GM18858 (cell line): Measurements from ENCODE around the gene ITGB2.

Source experiments
- ATAC-seq: cut with Tn5 transposase; IDR thresholded peaks from one replicate; pipeline ENCODE4 v1.9.1; 2021; ENCODE audit not compliant: unreplicated experiment

Gene ITGB2

DNA sequence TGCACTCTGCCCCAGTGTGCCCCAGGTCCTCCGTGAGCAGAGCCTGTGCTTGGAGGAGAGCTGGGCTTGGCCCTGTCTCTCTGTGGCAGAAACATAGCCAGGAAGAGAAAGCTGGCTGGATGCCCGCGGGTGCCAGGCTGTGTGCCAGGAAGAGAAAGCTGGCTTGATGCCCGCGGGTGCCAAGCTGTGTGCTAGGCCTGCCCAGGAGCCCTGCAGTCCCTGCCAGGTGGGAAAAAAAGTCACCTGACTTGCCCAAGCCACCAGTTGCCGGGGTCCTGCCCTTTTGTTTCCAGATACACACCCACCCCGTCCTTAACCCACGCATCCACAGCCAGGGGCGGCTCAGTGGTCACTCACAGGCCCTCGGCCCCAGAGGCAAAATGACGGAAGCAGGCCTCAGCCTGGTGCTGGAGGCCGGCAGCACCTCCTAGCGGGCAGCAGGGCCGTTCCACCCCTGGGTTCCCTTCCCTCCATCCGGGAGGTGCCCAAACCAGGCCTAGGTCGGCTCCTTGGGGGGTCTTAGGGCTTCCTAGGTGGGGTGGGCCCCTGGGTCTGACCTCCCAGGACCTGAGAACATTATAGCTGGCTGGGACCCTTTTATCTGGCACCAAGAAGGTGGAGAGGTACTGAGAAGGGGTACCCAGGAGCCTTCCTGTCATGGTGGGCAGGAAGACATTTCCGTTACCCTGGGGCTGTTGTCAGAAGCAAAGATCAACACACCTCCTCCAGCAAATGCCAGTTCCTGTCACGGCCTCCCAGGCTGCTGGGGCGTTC, 9.1 kb downstream of the ITGB2 start:
- no peak for ATAC-seq

DNA sequence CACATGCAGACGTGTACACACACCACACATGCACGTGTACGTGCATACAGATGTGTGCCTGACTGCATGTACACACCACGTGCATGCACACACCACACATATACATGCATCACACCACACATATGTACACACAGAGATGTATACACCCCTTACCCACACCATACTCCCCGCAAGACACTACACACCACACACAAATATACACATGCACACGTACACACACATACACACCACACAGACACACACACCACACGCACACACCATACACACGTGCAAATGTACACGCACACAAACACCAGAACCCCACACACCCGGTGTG, 9.7 kb downstream of the ITGB2 start:
- no peak for ATAC-seq

DNA sequence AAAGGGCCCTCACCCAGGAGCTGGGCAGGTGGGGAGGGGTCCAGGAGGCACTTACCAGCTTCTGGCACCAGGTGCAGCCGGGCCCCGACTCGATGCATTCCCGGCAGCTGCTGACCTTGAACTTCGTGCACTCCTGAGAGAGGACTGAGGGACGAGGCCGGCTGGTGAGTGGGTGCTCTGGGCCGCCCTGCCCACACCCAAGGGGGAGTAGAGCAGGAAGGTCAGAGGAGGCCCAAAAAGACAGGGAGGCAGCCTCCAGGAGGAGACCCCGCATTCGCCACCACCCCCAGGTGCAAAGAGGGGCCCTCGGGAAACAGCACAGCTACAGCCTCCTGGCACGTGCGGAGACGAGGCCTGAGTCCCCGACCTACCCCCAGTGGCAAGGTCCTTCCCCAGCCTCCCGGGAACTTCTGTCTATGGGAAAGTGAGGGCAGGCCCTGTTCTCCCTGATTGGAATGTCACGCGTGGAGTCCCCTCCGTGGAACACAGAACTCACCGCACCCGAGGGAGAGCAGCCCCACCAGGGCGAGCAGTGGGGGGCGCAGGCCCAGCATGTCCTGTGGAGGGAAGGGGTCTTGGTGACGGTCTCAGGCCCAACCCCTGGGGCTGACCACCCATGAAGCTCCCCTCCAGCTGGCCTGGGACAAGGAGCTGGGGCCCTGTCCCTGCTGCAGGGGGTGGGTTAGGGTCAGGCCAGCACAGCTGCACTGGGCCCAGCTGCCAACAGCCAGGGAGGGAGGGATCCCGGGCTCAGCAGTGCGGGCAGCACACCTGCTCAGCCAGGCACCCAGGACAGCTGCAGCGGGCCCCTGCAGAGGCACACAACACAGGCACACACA, 10.3 kb downstream of the ITGB2 start:
- ATAC-seq = no peak

DNA sequence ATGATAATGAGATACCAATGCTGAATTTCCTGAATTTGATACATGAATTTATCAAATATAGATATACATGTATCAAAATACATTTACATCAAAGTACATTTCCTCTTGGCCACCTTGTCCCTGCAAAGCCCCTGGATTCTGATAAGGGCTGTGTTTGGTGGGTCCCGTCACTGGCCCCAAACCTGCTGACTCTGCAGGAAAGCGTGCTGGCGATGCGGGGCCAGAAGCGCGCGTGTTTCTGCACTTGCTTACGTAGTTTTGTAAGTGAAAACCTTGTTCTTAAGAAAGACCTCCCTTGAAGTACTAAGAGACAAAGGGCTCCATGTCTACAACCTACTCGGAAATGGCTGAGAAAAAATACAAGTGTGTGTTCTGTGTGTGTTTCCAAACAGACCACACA, 11.0 kb downstream of the ITGB2 start:
- no peak for ATAC-seq

DNA sequence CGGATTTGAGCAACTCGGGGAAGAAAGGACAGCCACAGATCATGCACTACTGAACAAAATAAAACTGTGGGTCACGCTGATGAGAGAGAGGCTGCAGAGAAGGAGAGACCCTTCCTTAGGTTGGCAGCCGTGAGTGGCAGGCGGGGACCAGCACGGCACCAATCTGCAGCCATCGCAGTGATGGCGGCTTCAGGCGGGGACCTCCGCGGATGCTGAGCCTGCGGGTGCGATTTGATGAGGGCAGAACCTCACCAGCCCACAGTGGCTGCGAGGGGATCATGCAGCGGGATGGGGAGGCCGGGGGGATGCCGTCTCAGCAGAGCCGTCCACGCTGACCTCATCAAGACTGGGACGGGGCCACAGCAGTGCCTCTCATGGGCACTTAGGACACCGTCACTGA, 11.8 kb downstream of the ITGB2 start:
- no peak for ATAC-seq

DNA sequence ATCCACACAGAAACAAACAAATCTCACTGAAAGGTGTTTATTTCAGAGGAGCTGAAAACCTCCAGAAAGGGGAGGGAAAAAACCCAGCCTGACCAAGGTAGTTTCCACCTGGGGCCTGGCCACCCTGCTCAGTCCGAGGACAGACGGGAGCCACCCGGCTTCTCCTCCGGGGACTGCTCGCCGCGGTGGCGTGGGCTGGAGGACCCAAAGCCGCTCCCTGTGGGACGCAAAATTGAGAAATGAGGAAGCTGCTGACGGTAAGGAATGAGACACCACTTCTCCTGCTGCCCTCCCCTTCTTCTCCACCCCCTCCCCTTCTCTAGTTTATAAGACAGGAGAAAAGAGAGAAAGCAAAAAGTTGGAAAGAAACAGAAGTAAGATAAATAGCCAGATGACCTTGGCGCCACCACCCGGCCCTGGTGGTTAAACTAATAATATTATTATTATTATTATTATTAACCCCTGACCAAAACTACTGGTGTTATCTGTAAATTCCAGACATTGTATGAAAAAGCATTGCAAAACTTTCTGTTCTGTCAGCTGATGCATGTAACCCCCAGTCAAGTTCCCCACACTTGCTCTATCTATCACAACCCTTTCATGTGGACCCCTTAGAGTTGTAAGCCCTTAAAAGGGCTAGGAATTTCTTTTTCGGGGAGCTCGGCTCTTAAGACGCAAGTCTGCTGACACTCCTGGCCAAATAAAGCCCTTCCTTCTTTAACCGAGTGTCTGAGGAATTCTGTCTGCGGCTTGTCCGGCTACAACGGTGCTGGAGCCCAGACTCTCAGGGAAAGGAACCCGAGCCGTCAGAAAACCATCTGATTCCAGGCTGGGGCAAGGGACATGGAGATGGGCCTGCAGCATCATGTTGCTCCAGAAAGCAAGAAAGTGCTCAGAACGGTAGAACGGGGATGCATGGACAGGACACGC, 12.5 kb downstream of the ITGB2 start:
- no peak for ATAC-seq

DNA sequence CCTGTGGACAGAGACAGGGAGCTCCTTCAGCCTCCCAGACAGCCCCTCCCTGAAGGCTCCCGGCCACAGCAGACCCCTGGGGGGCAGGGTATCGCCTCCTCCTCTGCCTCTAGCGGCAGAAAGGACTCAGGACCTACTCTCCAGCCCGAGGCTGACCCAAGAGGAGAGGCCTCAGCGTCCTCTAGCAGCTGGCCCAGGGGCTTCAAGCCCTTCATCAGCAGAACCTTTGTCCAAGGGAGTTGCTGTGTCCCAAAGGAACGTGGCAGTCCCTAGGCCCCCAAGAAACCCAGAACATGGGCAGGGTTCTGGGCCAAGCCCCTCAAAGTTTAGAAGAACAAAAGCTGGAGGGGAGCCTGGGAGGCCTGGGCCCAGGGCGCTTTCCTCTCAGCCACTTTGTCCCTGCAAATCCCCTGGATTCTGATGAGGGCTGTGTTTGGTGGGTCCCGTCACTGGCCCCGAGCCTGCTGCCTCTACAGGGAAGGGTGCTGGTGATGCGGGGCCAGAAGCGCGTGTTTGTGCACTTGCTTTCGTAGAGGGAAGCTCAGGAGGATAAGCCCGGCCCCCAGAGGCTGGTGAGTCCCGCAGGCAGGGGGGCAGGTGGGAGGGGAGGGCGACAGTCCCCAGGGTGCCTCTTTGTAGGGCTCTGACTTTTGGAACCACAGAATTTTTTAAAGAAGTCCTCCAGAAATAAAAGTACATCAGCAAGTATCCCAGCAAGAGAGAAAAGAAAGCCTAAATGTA, 13.3 kb downstream of the ITGB2 start:
- ATAC-seq = no peak

DNA sequence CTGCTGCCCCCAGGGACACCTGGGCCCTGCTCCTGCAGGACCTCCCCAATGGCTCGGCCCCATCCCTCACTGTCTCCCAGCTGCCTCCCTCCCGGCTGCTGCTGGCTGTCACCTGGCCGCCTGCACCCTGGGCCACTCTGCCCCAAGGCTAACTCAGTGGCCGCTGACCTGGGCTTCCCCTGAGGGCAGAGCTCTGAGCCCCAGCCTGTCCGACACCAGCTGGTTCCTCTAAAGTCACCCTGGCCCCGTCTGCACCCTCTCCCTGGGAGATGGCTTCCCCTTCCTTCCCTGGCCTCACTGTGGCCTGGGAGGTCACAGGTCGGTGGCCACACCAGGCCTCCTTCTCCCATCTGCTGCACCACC, 15.0 kb downstream of the ITGB2 start:
- no peak for ATAC-seq

DNA sequence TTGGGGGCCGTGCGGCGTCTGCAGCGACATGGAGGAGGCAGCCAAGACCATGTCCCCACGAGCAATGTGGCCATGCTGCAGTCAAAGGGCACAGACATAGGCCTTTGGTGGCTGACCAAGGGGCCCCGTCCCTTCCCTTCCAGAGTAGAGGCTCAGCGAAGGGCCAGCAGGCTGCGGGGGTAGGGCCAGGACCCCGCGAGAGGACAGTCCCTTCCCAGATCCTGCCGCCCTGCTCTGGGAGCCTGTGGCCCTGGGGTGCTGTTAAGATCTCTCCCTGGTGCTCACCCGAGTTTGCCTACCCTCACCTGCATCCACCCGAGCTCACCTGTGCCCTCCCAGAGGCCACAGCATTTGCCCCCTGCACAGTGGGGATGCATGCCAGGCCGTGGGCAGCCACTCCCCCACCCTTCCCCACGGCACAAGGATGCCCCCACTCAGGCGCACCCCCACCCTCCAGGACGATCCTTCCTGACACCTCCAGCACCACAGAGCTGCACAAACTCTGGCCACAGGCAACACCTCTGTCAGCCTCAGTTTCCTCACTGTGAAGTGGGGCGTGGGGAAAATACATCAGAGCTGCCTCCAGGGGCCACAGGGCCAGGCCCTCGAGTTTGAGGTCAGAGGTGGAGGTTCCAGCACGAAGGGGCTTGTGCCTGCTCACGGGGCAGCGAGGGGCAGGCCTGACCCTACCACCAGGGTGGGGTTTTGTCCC, 15.5 kb downstream of the ITGB2 start:
- no peak for ATAC-seq

DNA sequence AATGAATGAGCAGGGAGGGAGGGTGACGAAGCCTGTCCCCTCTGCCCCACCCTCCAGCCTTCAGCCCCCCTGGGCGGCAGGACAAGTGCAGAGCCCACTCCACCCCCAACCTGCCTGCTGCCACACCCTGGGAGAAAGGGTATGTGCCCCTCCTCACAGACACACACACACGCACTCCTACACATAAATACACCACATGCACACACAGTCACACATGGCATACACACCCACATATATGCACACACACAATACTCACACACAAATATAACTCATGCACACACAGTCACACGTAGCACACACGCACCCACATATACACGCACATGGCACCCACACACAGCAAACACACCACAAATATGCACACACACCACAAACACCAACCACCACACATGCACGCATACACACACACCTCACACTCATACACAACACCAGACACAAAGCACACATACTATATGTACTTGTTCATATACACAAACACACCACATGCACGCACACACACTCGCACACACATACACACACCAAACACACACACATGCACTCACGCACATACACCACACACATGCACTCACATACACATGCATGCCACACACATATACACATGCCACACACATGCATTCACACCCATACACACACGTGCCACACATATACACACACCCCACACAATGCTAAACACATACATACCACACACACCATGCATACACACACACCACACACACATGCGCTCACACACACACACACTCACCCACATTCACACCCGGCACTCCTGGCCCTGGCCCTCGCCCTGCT, 16.4 kb downstream of the ITGB2 start:
- no peak for ATAC-seq

DNA sequence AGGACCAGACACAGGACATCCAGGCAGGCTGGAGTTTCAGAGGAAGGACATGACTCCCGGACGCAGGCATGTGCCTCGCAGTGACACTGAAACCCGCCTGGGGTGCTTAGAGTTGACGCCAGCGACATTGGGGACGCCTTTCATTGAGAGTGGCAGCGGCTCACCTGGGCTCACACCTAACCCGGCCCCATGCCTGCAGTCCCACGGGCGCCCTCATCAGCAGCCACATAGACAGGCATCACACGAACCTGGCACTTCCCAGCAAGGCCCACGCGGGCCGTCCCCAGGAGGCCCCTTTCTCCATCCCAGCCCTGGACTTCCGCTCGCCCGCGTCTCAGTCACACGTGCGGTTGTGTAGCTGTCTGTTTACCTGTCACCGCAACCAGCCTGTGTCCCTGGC, 17.0 kb downstream of the ITGB2 start:
- no peak for ATAC-seq

DNA sequence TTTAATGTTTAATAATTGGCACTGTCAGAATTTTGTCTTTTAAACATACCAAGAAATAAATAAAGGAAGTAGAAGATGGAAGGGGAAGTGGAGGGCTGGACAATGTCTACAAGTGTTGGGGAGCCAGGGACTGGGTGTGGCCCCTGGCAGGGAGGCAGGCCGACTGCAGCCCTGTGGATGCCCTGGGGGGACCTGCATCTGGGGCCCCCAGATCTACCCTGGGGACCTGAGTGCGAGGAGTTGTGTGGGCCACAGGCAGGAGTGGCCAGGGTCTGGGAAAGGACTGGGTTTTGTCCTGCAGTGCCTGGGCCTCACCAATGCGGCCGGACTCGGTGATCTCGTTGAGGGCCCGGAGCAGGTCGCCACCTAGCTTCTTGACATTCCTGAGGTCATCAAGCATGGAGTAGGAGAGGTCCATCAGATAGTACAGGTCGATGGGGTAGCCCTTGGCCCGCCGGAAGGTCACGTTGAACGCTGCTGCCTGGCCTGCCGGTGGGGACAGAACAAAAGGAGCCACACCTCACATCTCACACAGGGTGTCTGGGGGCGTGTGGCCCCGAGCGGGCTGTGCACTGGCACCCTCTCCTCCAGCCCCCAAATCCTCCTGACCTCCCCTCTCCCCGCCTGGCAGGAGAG, 17.5 kb downstream of the ITGB2 start:
- no peak for ATAC-seq

DNA sequence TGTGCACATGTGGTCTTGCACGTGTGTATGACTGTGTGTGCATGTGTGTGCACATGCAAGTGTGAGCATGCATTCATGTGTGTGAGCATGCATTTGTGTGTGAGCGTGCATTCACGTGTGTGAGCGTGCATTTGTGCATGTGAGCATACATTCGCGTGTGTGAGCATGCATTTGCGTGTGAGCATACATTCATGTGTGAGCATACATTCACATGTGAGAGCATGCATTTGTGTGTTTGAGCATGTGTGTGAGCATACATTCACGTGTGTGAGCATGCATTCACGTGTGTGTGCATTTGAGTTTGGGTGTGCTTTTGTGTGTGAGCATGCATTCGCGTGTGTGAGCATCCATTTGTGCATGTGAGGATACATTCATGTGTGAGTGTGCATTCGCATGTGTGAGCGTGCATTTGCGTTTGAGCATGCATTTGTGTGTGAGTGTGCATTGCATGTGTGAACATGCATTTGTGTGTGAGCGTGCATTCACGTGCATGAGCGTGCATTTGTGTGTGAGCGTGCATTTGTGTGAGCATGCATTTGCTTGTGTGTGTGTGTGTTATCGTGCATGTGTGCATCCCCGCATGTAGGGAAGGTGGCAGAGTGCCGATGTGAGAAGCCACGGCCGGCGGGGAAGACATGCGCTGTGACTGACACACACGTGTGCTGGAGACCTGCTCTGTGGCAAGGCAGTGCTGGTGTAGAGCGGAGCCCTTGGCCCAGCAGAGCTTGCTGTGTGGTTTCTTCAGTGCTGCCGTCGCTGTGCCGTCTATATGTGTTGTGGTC, 18.2 kb downstream of the ITGB2 start:
- no peak for ATAC-seq

DNA sequence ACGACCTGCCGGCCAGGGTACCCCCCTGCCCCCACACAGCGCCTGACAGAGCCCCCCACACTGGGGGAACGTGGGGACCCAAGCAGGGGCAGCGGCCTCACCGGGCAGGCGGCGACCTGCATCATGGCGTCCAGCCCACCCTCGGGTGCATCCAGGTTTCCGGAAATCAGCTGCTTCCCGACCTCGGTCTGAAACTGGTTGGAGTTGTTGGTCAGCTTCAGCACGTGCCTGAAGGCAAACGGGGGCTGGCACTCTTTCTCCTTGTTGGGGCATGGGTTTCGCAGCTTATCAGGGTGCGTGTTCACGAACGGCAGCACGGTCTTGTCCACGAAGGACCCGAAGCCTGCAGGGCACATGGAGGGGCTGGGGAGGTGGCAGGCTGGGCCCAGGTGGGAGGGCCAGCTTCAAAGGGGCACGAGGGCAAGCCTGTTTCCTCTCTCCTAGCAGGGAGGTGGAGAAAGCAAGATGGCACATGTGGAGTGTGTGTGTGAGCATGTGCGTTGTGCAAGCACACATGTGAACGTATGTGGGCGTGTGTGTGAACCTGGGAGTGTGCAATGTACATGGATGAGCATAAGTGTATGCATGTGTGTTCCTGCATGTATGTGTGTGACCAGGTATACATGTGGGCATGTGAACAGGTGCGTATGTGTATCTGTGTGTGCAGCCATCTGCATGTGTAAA, 19.2 kb downstream of the ITGB2 start:
- no peak for ATAC-seq

DNA sequence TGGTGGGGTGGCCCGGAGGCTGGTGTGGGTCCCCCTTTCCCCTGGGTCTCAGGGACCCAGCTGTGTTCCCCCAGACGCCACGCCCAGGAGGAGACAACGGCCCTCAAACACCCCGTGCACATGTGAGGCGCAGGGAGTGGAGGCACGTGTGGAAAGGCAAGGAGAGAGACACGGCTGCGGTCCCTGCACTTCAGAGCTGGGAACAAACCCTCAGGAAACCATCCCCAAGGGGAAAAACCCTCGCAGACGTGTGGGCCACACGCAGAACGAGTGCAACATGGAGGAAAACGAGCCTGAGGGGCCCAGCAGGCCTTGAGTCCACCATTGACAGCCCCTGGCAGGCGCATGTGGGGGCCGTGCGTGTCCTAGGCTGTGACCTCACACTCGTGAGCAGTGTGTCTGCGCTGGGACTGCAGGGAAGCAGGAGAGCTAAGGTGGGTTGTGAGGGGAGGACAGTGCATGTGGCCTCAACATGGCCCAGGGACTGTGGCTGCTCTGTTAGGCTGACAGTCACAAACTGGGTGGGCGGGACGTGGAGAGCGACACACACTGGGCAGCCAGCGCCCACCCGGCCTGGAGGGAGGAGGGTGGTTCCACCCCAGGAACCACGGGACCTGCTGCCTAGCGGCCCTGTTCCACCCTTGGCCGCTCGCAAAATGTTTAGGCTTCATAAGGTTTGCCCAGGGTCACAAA, 20.0 kb downstream of the ITGB2 start:
- ATAC-seq = no peak

DNA sequence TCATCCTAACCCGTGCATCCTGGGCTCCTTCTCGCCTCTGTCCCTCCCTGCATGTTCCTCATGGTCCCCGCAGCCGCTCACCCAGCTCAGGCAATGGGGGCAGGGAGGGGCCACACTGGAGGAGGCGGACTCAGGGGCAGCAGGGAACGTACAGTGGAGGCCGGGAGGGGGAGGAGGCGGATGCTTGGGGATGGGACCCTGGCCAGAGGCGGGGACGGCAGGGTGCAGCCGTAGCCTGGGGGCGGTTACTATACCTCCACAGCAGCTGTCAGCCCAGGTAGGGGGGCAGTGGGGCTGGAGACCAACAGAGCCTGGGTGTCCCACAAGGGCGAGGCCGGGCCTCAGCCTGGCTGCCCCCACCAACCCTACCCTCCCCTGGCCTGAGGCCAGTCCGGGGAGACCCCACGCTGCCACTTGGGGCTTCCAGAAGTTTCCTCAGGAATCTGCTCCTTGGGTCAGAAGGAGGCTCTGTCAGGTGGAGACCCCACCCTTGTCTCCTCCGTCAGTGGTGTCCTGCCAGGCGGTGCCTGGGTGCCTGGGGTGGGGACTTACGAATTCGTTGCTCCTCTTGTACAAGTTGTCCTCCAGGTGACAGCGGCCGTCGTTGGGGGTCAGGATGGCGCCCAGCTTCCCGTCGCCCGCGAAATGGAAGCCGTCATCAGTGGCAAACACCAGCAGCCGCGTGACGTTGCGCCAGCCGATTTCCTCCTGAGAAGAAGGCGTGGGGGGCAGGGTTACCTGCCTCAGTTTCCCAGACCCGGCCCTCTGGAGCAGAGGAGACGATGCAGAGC, 20.7 kb downstream of the ITGB2 start:
- ATAC-seq = no peak
